ENCODE data around the gene KHK.

The KHK gene

GRCh38 chr2:27131429-27131828 is 44.9 kb downstream of the KHK start:
- DNase-seq: no peak

- peak; percentile 54 for DNase-seq
Observed at GRCh38 chr2:27133195-27133875, 46.8 kb downstream of the KHK start.

- DNase-seq: peak; percentile 98
Observed at GRCh38 chr2:27133905-27134780, 47.6 kb downstream of the KHK start, which contains the start of gene PREB. Gene PREB, minus strand, starts transcription at chr2:27134636. Its CDS starts 215 bp downstream, at chr2:27134421.

- no peak for DNase-seq
Observed at GRCh38 chr2:27134781-27135477, 48.4 kb downstream of the KHK start.

- no peak for DNase-seq
Observed at GRCh38 chr2:27135478-27135955, 48.9 kb downstream of the KHK start.

GRCh38 chr2:27136751-27137150 is 50.2 kb downstream of the KHK start:
- DNase-seq: no peak

GRCh38 chr2:27137322-27137935 is 50.9 kb downstream of the KHK start:
- DNase-seq: no peak

GRCh38 chr2:27138111-27138510 is 51.5 kb downstream of the KHK start:
- DNase-seq: no peak

- no peak for DNase-seq
Observed at GRCh38 chr2:27139310-27139709, 52.7 kb downstream of the KHK start, which contains the start of gene PRR30. Gene PRR30, minus strand, starts transcription at chr2:27139410. Its CDS starts 1,081 bp downstream, at chr2:27138329.

- DNase-seq: no peak
Observed at GRCh38 chr2:27143285-27143684, 56.7 kb downstream of the KHK start.

GRCh38 chr2:27145682-27146081 is 59.1 kb downstream of the KHK start:
- DNase-seq: no peak

- no peak for DNase-seq
Observed at GRCh38 chr2:27147935-27148334, 61.4 kb downstream of the KHK start.

- DNase-seq: no peak
Observed at GRCh38 chr2:27148801-27149439, 62.3 kb downstream of the KHK start, which contains the start of gene TCF23. Gene TCF23, plus strand, starts transcription at chr2:27149004. Its CDS starts 130 bp downstream, at chr2:27149134.

GRCh38 chr2:27149570-27150405 is 63.2 kb downstream of the KHK start:
- no peak for DNase-seq

Data from hematopoietic multipotent progenitor cell treated with erythropoietin and hydrocortisone succinate and interleukin-3 and kit ligand, for 4 days (in vitro differentiated cells).